ENCODE results near the gene LHB.

- no peak for TF ChIP-seq GATA3 (IDR thresholded peaks at IDR 0.05; ENCODE audit: low read depth, low read length)
- TF ChIP-seq GATA2 (IDR thresholded peaks at IDR 0.05; ENCODE audit: low read depth, low read length): no peak
These were observed 4.3 kb upstream of the LHB start for GRCh38 chr19:49020931-49021895.
